DOHH2 (cell line): Measurements from ENCODE around the gene LAMA5.

ENCODE experiments used
- CTCF ChIP-seq: fragments of 200-600 bp; sonication (generic); IDR thresholded peaks from one replicate; pipeline ENCODE4 v1.5.1; 2014; ENCODE audit warnings: antibody characterized with exemption, mild to moderate bottlenecking, low read depth, low read length; ENCODE audit not compliant: poor library complexity, severe bottlenecking
- EZH2phosphoT487 ChIP-seq: fragments of 200-600 bp; sonication (generic); IDR thresholded peaks from 2 replicates; pipeline ENCODE4 v1.6.1; 2017; ENCODE audit warnings: borderline replicate concordance, mild to moderate bottlenecking, antibody characterized with exemption, low read length, moderate library complexity, mixed read lengths

- TF ChIP-seq CTCF (no peak), EZH2phosphoT487 (no peak)
Measured at GRCh38 chr20:62317167-62317655, 49.9 kb downstream of the LAMA5 start.
